GM12878 (cell line): ENCODE measurements around the gene PRR5.

ENCODE experiments used
- ASH2L ChIP-seq: fragments of 300-600, 200-600 bp; sonication (generic); IDR thresholded peaks from 2 replicates; pipeline ENCODE4 v1.6.1; 2017; ENCODE audit warnings: low read depth, mild to moderate bottlenecking, borderline replicate concordance
- BHLHE40 ChIP-seq, 2 experiments: fragments of 450-650 bp in 1 of 2; IDR thresholded peaks; 2 replicates each; pipeline ENCODE4 v1.6.1; 2011 to 2017; ENCODE audit warnings: low read depth in 2 of 2, borderline replicate concordance in 1 of 2, improper control_type of control experiment in 1 of 2, low read length in 1 of 2, mild to moderate bottlenecking in 1 of 2
- CEBPB ChIP-seq, 2 experiments: fragments of 150-350 bp in 1 of 2; IDR thresholded peaks; 2 replicates each; pipeline ENCODE4 v1.6.1; 2012 to 2014; ENCODE audit warnings: low read depth in 2 of 2, low read length in 2 of 2, borderline replicate concordance in 1 of 2, inconsistent platforms in 1 of 2
- E2F8 ChIP-seq: fragments of 450-650 bp; IDR thresholded peaks from 2 replicates; pipeline ENCODE4 v1.6.1; 2018; ENCODE audit warnings: mild to moderate bottlenecking, low read depth, moderate library complexity; ENCODE audit not compliant: partially characterized antibody
- EP300 ChIP-seq, 2 experiments: fragments of 150-350 bp in 1 of 2; IDR thresholded peaks; 2 replicates each; pipeline ENCODE4 v1.6.1; 2011 to 2012; ENCODE audit warnings: low read depth in 2 of 2, low read length in 2 of 2, borderline replicate concordance in 1 of 2, improper control_type of control experiment in 1 of 2, inconsistent platforms in 1 of 2; ENCODE audit not compliant: control insufficient read depth in 1 of 2
- KDM1A ChIP-seq: fragments of 200-600 bp; sonication (generic); IDR thresholded peaks from 2 replicates; pipeline ENCODE4 v1.6.1; 2016; ENCODE audit warnings: borderline replicate concordance
- NR2F1 ChIP-seq: fragments of 450-650 bp; conservative IDR thresholded peaks from 2 replicates; pipeline ENCODE4 v1.6.1; 2017; ENCODE audit warnings: mild to moderate bottlenecking
- PAX8 ChIP-seq: fragments of 450-650 bp; IDR thresholded peaks from 2 replicates; pipeline ENCODE4 v1.6.1; 2017; ENCODE audit warnings: mild to moderate bottlenecking, moderate library complexity
- POLR2A ChIP-seq: IDR thresholded peaks from 2 replicates; pipeline ENCODE4 v1.6.1; 2011; ENCODE audit warnings: low read depth, mild to moderate bottlenecking, low read length
- SIN3A ChIP-seq: IDR thresholded peaks from 2 replicates; pipeline ENCODE4 v1.6.1; 2012; ENCODE audit warnings: low read depth, low read length, improper control_type of control experiment
- ZBTB33 ChIP-seq: fragments of 450-650 bp; IDR thresholded peaks from 2 replicates; pipeline ENCODE4 v1.6.1; 2017; ENCODE audit warnings: mild to moderate bottlenecking
- ZNF274 ChIP-seq: IDR thresholded peaks from one replicate; pipeline ENCODE4 v1.8.0; 2011; ENCODE audit not compliant: insufficient read length, insufficient read depth
- TF ChIP-seq, protein P1 (sequence below): IDR thresholded peaks from 2 replicates; pipeline ENCODE4 v1.6.1; 2011; ENCODE audit warnings: mild to moderate bottlenecking, low read depth, low read length, moderate library complexity; ENCODE audit not compliant: insufficient replicate concordance
- TF ChIP-seq, protein P2 (sequence below), 3 experiments: IDR thresholded peaks in 2 of 3; conservative IDR thresholded peaks in 1 of 3; 2 replicates each; pipeline ENCODE4 v1.5.1; 2011; ENCODE audit warnings: low read depth in 3 of 3, low read length in 3 of 3, mild to moderate bottlenecking in 3 of 3, control low read depth in 2 of 3, moderate library complexity in 2 of 3, inconsistent platforms in 1 of 3, mixed read lengths in 1 of 3; ENCODE audit not compliant: control insufficient read depth in 2 of 3, insufficient read depth in 1 of 3; ENCODE audit errors: extremely low read depth in 1 of 3

- TF ChIP-seq ZBTB33 = no peak
- TF ChIP-seq POLR2A = no peak
- TF ChIP-seq, protein P1, sequence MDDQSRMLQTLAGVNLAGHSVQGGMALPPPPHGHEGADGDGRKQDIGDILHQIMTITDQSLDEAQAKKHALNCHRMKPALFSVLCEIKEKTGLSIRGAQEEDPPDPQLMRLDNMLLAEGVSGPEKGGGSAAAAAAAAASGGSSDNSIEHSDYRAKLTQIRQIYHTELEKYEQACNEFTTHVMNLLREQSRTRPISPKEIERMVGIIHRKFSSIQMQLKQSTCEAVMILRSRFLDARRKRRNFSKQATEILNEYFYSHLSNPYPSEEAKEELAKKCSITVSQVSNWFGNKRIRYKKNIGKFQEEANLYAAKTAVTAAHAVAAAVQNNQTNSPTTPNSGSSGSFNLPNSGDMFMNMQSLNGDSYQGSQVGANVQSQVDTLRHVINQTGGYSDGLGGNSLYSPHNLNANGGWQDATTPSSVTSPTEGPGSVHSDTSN = no peak
- TF ChIP-seq ZNF274 = no peak
- no peak for TF ChIP-seq EP300 (IDR thresholded peaks at IDR 0.05; ENCODE audit: borderline replicate concordance in 1 of 2, control insufficient read depth in 1 of 2, low read depth in 2 of 2, low read length in 2 of 2)
- no peak for TF ChIP-seq PAX8
- no peak for TF ChIP-seq NR2F1
- no peak for TF ChIP-seq ASH2L
- no peak for TF ChIP-seq KDM1A
- TF ChIP-seq E2F8 = no peak
- no peak for TF ChIP-seq BHLHE40 (IDR thresholded peaks at IDR 0.05; ENCODE audit: borderline replicate concordance in 1 of 2, low read depth in 2 of 2, low read length in 1 of 2)
- no peak for TF ChIP-seq SIN3A
- TF ChIP-seq, protein P2, sequence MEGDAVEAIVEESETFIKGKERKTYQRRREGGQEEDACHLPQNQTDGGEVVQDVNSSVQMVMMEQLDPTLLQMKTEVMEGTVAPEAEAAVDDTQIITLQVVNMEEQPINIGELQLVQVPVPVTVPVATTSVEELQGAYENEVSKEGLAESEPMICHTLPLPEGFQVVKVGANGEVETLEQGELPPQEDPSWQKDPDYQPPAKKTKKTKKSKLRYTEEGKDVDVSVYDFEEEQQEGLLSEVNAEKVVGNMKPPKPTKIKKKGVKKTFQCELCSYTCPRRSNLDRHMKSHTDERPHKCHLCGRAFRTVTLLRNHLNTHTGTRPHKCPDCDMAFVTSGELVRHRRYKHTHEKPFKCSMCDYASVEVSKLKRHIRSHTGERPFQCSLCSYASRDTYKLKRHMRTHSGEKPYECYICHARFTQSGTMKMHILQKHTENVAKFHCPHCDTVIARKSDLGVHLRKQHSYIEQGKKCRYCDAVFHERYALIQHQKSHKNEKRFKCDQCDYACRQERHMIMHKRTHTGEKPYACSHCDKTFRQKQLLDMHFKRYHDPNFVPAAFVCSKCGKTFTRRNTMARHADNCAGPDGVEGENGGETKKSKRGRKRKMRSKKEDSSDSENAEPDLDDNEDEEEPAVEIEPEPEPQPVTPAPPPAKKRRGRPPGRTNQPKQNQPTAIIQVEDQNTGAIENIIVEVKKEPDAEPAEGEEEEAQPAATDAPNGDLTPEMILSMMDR (IDR thresholded peaks at IDR 0.05 in 2 of 3, conservative IDR thresholded peaks at IDR 0.05 in 1 of 3; ENCODE audit: control insufficient read depth in 2 of 3, extremely low read depth in 1 of 3, insufficient read depth in 1 of 3, low read depth in 3 of 3, low read length in 3 of 3) = no peak
- no peak for TF ChIP-seq CEBPB (IDR thresholded peaks at IDR 0.05; ENCODE audit: borderline replicate concordance in 1 of 2, low read depth in 2 of 2, low read length in 2 of 2)
Measured at GRCh38 chr22:44755417-44755816, 53.4 kb downstream of the PRR5 start.
